ENCODE data around the gene WDR4. TPM values are rescaled to one million over a fixed set of nuclear protein-coding genes. Genes with fewer than 3 reads are reported as not detected.

WDR4 gene
- total and polyA plus RNA-seq, 10 of the 15 experiments (the other 5 are each of a cell fraction or from before 2014, with no cell fraction given), result 2.1 to 45.3 (median 18.7) TPM

- TF ChIP-seq MTA3 (IDR thresholded peaks at IDR 0.05; ENCODE audit: borderline replicate concordance, low read length), result no peak
- no peak for TF ChIP-seq NFXL1 (IDR thresholded peaks at IDR 0.05; ENCODE audit: borderline replicate concordance)
- TF ChIP-seq ZNF207 (IDR thresholded peaks at IDR 0.05; ENCODE audit: borderline replicate concordance), result no peak; the same call in 1 of the 2 replicates
- no peak for TF ChIP-seq HDAC6 (IDR thresholded peaks at IDR 0.05; ENCODE audit: unreplicated experiment)
- TF ChIP-seq SIX5 (IDR thresholded peaks at IDR 0.05; ENCODE audit: low read depth, low read length, severe bottlenecking), result peak; percentile 53
- peak; percentile 96 for TF ChIP-seq ATF7 (IDR thresholded peaks at IDR 0.05; ENCODE audit: low read depth)
- TF ChIP-seq CHD1 (IDR thresholded peaks at IDR 0.05; ENCODE audit: low read depth, low read length), result peak; percentile 94
- TF ChIP-seq KDM1A (IDR thresholded peaks at IDR 0.05; ENCODE audit: borderline replicate concordance), result no peak
- peak; percentile 20; the same call in 1 of the 2 replicates for TF ChIP-seq TBL1XR1 (IDR thresholded peaks at IDR 0.05; ENCODE audit: low read depth, low read length)
- TF ChIP-seq DPF2 (IDR thresholded peaks at IDR 0.05), result peak; percentile 85
- TF ChIP-seq POLR2AphosphoS2 (IDR thresholded peaks at IDR 0.05; ENCODE audit: low read depth, low read length), result peak; percentile 92
- TF ChIP-seq EGR1 (IDR thresholded peaks at IDR 0.05; ENCODE audit: borderline replicate concordance in 1 of 2, low read depth in 2 of 2, low read length in 2 of 2), result peak in 1 of 2 experiments; percentile 8; a peak in 1 of 3 replicates
- peak; percentile 100 for TF ChIP-seq CREB1 (IDR thresholded peaks at IDR 0.05; ENCODE audit: low read depth)
- no peak for TF ChIP-seq PRDM15 (CRISPR knock-in tag; IDR thresholded peaks at IDR 0.05)
- TF ChIP-seq KLF5 (IDR thresholded peaks at IDR 0.05; ENCODE audit: partially characterized antibody), result peak; percentile 98
- no peak; the same call in 1 of the 2 replicates for TF ChIP-seq IRF4 (IDR thresholded peaks at IDR 0.05; ENCODE audit: low read depth, low read length)
- TF ChIP-seq ZBED1 (IDR thresholded peaks at IDR 0.05; ENCODE audit: borderline replicate concordance), result peak; percentile 47; the same call in 1 of the 2 replicates
- TF ChIP-seq RB1 (IDR thresholded peaks at IDR 0.05; ENCODE audit: borderline replicate concordance), result peak; percentile 95
- TF ChIP-seq RAD21 (IDR thresholded peaks at IDR 0.05; ENCODE audit: insufficient read depth, low read depth, low read length), result no peak
- TF ChIP-seq ZBTB40 (IDR thresholded peaks at IDR 0.05; ENCODE audit: borderline replicate concordance), result peak; percentile 66
- TF ChIP-seq TCF12 (IDR thresholded peaks at IDR 0.05; ENCODE audit: low read depth, low read length), result peak; percentile 69; the same call in 1 of the 2 replicates
- TF ChIP-seq CBX5 (IDR thresholded peaks at IDR 0.05; ENCODE audit: low read depth), result no peak
- TF ChIP-seq NRF1 (conservative IDR thresholded peaks at IDR 0.05; ENCODE audit: low read depth, low read length), result peak; percentile 97
- TF ChIP-seq STAT3 (IDR thresholded peaks at IDR 0.05; ENCODE audit: low read depth, low read length), result no peak
Measured at GRCh38 chr21:42878993-42879787, at the start of gene WDR4 (continued).
